ENCODE results near the gene SLC24A3. TPM values are rescaled to one million over a fixed set of nuclear protein-coding genes. Genes with fewer than 3 reads are reported as not detected.

The SLC24A3 gene
- total RNA-seq, 4 donors from 2014 or later = 12.9 to 49.8 (median 27.6) TPM

- intact Hi-C loops (cut with DNase I; ENCODE audit: low total_unique reads) = no loop called here
- Histone ChIP-seq H3K4me1 (no peaks in the 10 kb centered on the region), H3K27me3 (no peaks in the 10 kb centered on the region), H3K9me3 (no peaks in the 10 kb centered on the region), H3K4me3 (no peak overlapping the region), H3K27ac (no peak overlapping the region), H3K36me3 (no peaks in the 10 kb centered on the region)
- DNase-seq = peak in 1 of 2 donors; percentile 43
- TF ChIP-seq CTCF (IDR thresholded peaks at IDR 0.05) (no peak), POLR2A (IDR thresholded peaks at IDR 0.05) (no peak)
These were observed 524.6 kb downstream of the SLC24A3 start for GRCh38 chr20:19737025-19737424.

- no peak overlapping the region for H3K4me3 ChIP-seq
- TF ChIP-seq POLR2A (IDR thresholded peaks at IDR 0.05) = no peak
- TF ChIP-seq CTCF (IDR thresholded peaks at IDR 0.05) = no peak
- DNase-seq = no peak
- no peaks in the 10 kb centered on the region for H3K27me3 ChIP-seq
- H3K36me3 ChIP-seq = no peaks in the 10 kb centered on the region
- H3K27ac ChIP-seq = no peak overlapping the region
- intact Hi-C loops (cut with DNase I; ENCODE audit: low total_unique reads) = no loop called here
- H3K4me1 ChIP-seq = no peaks in the 10 kb centered on the region
- no peaks in the 10 kb centered on the region for H3K9me3 ChIP-seq
These were observed 526.5 kb downstream of the SLC24A3 start for GRCh38 chr20:19738951-19739350.

GRCh38 chr20:19739351-19739750 is 526.9 kb downstream of the SLC24A3 start:
- Histone ChIP-seq H3K4me3 (no peak overlapping the region), H3K27ac (no peak overlapping the region), H3K4me1 (no peaks in the 10 kb centered on the region), H3K27me3 (no peaks in the 10 kb centered on the region), H3K9me3 (no peaks in the 10 kb centered on the region), H3K36me3 (no peaks in the 10 kb centered on the region)
- no peak for DNase-seq
- intact Hi-C loops (cut with DNase I; ENCODE audit: low total_unique reads) = no loop called here
- no peak for TF ChIP-seq POLR2A (IDR thresholded peaks at IDR 0.05)
- TF ChIP-seq CTCF (IDR thresholded peaks at IDR 0.05) = no peak

GRCh38 chr20:19740512-19740911 is 528.1 kb downstream of the SLC24A3 start:
- no peak for TF ChIP-seq POLR2A (IDR thresholded peaks at IDR 0.05)
- no peak for TF ChIP-seq CTCF (IDR thresholded peaks at IDR 0.05)
- no peak overlapping the region for H3K4me3 ChIP-seq

GRCh38 chr20:19741924-19742323 is 529.5 kb downstream of the SLC24A3 start:
- no peaks in the 10 kb centered on the region for H3K36me3 ChIP-seq
- H3K9me3 ChIP-seq = no peaks in the 10 kb centered on the region
- TF ChIP-seq CTCF (IDR thresholded peaks at IDR 0.05) = no peak
- TF ChIP-seq POLR2A (IDR thresholded peaks at IDR 0.05) = no peak
- H3K4me3 ChIP-seq = no peak overlapping the region
- no peaks in the 10 kb centered on the region for H3K4me1 ChIP-seq
- DNase-seq = no peak
- no peaks in the 10 kb centered on the region for H3K27me3 ChIP-seq
- intact Hi-C loops (cut with DNase I; ENCODE audit: low total_unique reads) = no loop called here
- no peak overlapping the region for H3K27ac ChIP-seq

More at GRCh38 chr20:19740512-19740911, 528.1 kb downstream of the SLC24A3 start:
- H3K27me3 ChIP-seq = no peaks in the 10 kb centered on the region
- DNase-seq = no peak
- intact Hi-C loops (cut with DNase I; ENCODE audit: low total_unique reads) = no loop called here
- no peaks in the 10 kb centered on the region for H3K9me3 ChIP-seq
- no peak overlapping the region for H3K27ac ChIP-seq
- no peaks in the 10 kb centered on the region for H3K36me3 ChIP-seq
- H3K4me1 ChIP-seq = no peaks in the 10 kb centered on the region
